ENCODE results near the gene RIMBP2.

The RIMBP2 gene

GRCh38 chr12:130457215-130457614 is 258.9 kb downstream of the RIMBP2 start:
- FAIRE-seq: no peak
- TF ChIP-seq POLR2AphosphoS5 (IDR thresholded peaks at IDR 0.05; ENCODE audit: low read depth, low read length) (no peak), TAF1 (IDR thresholded peaks at IDR 0.05; ENCODE audit: borderline replicate concordance, low read depth, low read length) (no peak), POLR2A (IDR thresholded peaks at IDR 0.05; ENCODE audit: low read depth, low read length) (no peak)
- DNase-seq (ENCODE audit: insufficient read length): no peak

GRCh38 chr12:130456375-130457199 is 259.5 kb downstream of the RIMBP2 start:
- TF ChIP-seq POLR2A (IDR thresholded peaks at IDR 0.05; ENCODE audit: low read depth, low read length) (no peak), TAF1 (IDR thresholded peaks at IDR 0.05; ENCODE audit: borderline replicate concordance, low read depth, low read length) (no peak), POLR2AphosphoS5 (IDR thresholded peaks at IDR 0.05; ENCODE audit: low read depth, low read length) (no peak)
- DNase-seq (ENCODE audit: insufficient read length): no peak
- FAIRE-seq: no peak

GRCh38 chr12:130455161-130455560 is 260.9 kb downstream of the RIMBP2 start:
- no peak for FAIRE-seq
- TF ChIP-seq TAF1 (IDR thresholded peaks at IDR 0.05; ENCODE audit: borderline replicate concordance, low read depth, low read length) (no peak), POLR2AphosphoS5 (IDR thresholded peaks at IDR 0.05; ENCODE audit: low read depth, low read length) (no peak), POLR2A (IDR thresholded peaks at IDR 0.05; ENCODE audit: low read depth, low read length) (no peak)

GRCh38 chr12:130454296-130454695 is 261.8 kb downstream of the RIMBP2 start:
- TF ChIP-seq POLR2A (IDR thresholded peaks at IDR 0.05; ENCODE audit: low read depth, low read length): no peak
- no peak for FAIRE-seq
- no peak for DNase-seq (ENCODE audit: insufficient read length)

More at GRCh38 chr12:130455161-130455560, 260.9 kb downstream of the RIMBP2 start:
- no peak for DNase-seq (ENCODE audit: insufficient read length)

GRCh38 chr12:130452546-130452945 is 263.6 kb downstream of the RIMBP2 start:
- no peak for TF ChIP-seq TAF1 (IDR thresholded peaks at IDR 0.05; ENCODE audit: borderline replicate concordance, low read depth, low read length)
- TF ChIP-seq POLR2AphosphoS5 (IDR thresholded peaks at IDR 0.05; ENCODE audit: low read depth, low read length): no peak
- TF ChIP-seq POLR2A (IDR thresholded peaks at IDR 0.05; ENCODE audit: low read depth, low read length): no peak

GRCh38 chr12:130451001-130451930 is 264.8 kb downstream of the RIMBP2 start:
- DNase-seq (ENCODE audit: insufficient read length): no peak
- FAIRE-seq: no peak
- no peak for TF ChIP-seq TAF1 (IDR thresholded peaks at IDR 0.05; ENCODE audit: borderline replicate concordance, low read depth, low read length)
- no peak for TF ChIP-seq POLR2A (IDR thresholded peaks at IDR 0.05; ENCODE audit: low read depth, low read length)
- no peak for TF ChIP-seq POLR2AphosphoS5 (IDR thresholded peaks at IDR 0.05; ENCODE audit: low read depth, low read length)

More at GRCh38 chr12:130452546-130452945, 263.6 kb downstream of the RIMBP2 start:
- no peak for DNase-seq (ENCODE audit: insufficient read length)
- FAIRE-seq: no peak

GRCh38 chr12:130449291-130449690 is 266.8 kb downstream of the RIMBP2 start:
- TF ChIP-seq POLR2AphosphoS5 (IDR thresholded peaks at IDR 0.05; ENCODE audit: low read depth, low read length): no peak
- TF ChIP-seq POLR2A (IDR thresholded peaks at IDR 0.05; ENCODE audit: low read depth, low read length): no peak
- no peak for TF ChIP-seq TAF1 (IDR thresholded peaks at IDR 0.05; ENCODE audit: borderline replicate concordance, low read depth, low read length)
- DNase-seq (ENCODE audit: insufficient read length) (no peak), FAIRE-seq (no peak)

DNA sequence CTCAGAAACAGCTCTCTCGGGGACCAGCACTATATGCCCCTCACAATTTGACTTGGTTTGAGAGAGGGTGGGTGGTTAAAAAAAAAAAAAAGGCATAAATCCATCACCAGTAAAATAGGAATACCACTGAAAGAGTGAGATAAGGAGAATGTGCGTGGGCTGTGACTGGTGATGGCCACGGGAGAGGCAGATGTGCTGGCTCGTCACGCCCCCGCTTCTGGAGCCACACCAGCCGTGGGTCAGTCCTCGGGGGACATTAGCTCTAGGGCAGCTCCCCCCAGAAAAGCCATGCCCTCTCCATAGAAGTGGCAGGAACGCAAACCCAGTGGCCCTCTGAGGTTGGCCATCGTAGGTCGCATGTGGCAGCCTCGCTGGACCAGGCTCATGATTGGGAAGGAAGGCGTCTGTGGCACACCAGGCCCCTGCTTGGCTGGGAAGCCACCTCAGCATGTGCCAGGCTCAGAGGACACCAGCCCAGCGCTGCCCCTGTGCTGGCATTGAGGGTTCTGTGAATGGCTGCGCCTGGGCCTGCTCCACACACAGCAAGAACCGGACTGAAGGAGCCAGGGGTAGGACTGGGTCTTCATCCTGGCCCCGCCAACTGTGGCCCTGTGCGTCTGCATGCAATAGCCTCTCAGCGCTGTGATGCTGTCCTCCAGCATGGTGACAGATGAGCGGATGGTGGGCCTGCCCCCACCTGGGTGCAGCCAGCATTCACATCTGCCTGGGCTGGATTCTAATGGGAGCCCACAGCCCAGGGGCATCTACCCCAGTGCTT is 267.9 kb downstream of the RIMBP2 start:
- FAIRE-seq: no peak
- TF ChIP-seq POLR2AphosphoS5 (IDR thresholded peaks at IDR 0.05; ENCODE audit: low read depth, low read length): no peak
- no peak for TF ChIP-seq POLR2A (IDR thresholded peaks at IDR 0.05; ENCODE audit: low read depth, low read length)
- TF ChIP-seq TAF1 (IDR thresholded peaks at IDR 0.05; ENCODE audit: borderline replicate concordance, low read depth, low read length): no peak
- DNase-seq (ENCODE audit: insufficient read length): no peak

DNA sequence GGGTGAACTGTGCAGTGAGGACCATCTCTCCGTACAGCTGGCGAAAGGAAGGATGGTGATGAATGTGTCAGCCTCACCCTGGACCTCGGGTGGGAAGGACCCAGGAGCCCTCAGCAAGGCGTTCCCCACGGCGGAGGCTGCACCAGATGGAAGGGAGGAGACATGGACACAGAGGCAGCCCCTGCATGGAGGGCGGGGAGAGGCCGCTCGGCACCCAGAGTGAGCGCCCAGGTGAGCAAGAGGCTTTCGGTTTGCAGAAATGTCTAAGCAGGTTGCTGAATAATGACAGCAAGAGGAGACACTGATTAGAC is 268.5 kb downstream of the RIMBP2 start:
- no peak for TF ChIP-seq POLR2A (IDR thresholded peaks at IDR 0.05; ENCODE audit: low read depth, low read length)
- no peak for TF ChIP-seq POLR2AphosphoS5 (IDR thresholded peaks at IDR 0.05; ENCODE audit: low read depth, low read length)
- no peak for TF ChIP-seq TAF1 (IDR thresholded peaks at IDR 0.05; ENCODE audit: borderline replicate concordance, low read depth, low read length)
- DNase-seq (ENCODE audit: insufficient read length): no peak
- FAIRE-seq: no peak

GRCh38 chr12:130446846-130447654 is 269.0 kb downstream of the RIMBP2 start:
- TF ChIP-seq POLR2AphosphoS5 (IDR thresholded peaks at IDR 0.05; ENCODE audit: low read depth, low read length) (no peak), TAF1 (IDR thresholded peaks at IDR 0.05; ENCODE audit: borderline replicate concordance, low read depth, low read length) (no peak), POLR2A (IDR thresholded peaks at IDR 0.05; ENCODE audit: low read depth, low read length) (no peak)

More at GRCh38 chr12:130446846-130447654, 269.0 kb downstream of the RIMBP2 start:
- FAIRE-seq: no peak
- DNase-seq (ENCODE audit: insufficient read length): no peak

Measured in GM12892 (cell line).